ENCODE measurements around the gene TBCE. TPM values are rescaled to one million over a fixed set of nuclear protein-coding genes. Genes with fewer than 3 reads are reported as not detected.
"Not testable (repeated sequence)": the region's sequence is repeated elsewhere in the genome, so short reads cannot be mapped to it uniquely, and the experiment has no call there.

TBCE gene
- total and polyA plus RNA-seq, 2 experiments from 2014 or later, result 21.5 to 43.9 TPM

DNA sequence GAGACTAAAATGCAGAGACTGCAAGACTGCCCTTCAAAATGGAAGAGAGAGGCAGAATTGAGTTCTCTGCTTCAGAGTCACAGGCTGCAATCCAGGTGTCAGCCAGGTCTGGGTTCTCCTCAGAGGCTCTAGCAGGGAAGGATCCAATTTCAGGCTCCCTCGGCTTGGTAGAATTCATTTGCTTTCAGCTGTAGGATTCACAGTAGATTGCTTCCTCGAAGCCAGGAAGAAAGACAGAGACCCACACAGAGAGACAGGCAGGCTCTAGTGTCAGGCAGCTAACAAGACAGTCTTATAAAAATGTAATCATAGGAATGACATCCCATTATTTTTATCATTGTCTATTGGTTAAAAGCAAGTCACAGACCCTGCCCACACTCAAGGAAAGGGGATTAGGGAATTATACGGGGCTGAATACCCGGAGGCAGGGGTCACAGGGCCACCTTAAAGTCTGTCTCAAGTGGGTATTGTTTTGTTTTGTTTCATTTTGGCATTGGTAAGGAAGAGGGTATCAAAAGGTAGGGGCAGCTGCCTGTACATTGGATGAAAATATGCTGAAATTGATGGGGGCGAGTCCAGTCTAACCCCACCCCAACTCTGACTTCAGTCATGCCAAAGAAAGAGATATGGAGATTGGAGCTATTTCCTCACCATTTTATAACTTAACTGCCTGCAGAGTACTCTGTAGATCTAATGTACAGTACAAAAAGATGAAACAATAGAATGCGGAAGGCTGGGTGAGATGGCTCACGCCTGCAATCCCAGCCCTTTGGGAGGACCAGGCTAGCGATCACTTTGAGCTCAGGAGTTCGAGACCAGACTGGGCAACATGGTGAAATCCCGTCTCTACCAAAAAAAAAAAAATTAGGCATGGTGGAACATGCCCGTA is 9.5 kb upstream of the TBCE start:
- no peaks in the 10 kb centered on the region for H3K9me2 ChIP-seq (replicated peaks; ENCODE audit: insufficient read depth)
- H2AFZ ChIP-seq, result no peak overlapping the region
- no peak for TF ChIP-seq EZH2phosphoT487 (IDR thresholded peaks at IDR 0.05; ENCODE audit: low read depth, severe bottlenecking, unreplicated experiment)
- TF ChIP-seq, protein P1, sequence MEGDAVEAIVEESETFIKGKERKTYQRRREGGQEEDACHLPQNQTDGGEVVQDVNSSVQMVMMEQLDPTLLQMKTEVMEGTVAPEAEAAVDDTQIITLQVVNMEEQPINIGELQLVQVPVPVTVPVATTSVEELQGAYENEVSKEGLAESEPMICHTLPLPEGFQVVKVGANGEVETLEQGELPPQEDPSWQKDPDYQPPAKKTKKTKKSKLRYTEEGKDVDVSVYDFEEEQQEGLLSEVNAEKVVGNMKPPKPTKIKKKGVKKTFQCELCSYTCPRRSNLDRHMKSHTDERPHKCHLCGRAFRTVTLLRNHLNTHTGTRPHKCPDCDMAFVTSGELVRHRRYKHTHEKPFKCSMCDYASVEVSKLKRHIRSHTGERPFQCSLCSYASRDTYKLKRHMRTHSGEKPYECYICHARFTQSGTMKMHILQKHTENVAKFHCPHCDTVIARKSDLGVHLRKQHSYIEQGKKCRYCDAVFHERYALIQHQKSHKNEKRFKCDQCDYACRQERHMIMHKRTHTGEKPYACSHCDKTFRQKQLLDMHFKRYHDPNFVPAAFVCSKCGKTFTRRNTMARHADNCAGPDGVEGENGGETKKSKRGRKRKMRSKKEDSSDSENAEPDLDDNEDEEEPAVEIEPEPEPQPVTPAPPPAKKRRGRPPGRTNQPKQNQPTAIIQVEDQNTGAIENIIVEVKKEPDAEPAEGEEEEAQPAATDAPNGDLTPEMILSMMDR (IDR thresholded peaks at IDR 0.05; ENCODE audit: poor library complexity), result no peak
- no peak for TF ChIP-seq EZH2 (IDR thresholded peaks at IDR 0.05; ENCODE audit: borderline replicate concordance)
- H3K36me3 ChIP-seq (replicated peaks; ENCODE audit: insufficient read depth, low read depth), result no peaks in the 10 kb centered on the region
- H4K20me1 ChIP-seq (ENCODE audit: insufficient read depth, poor library complexity, severe bottlenecking), result no peaks in the 10 kb centered on the region
- H3K4me1 ChIP-seq (ENCODE audit: insufficient read depth), result no peaks in the 10 kb centered on the region
- no peak for DNase-seq (ENCODE audit: low spot score)
- no peaks in the 10 kb centered on the region for H3K79me2 ChIP-seq
- no peak overlapping the region for H3K4me2 ChIP-seq
- H3K4me3 ChIP-seq, result no peak overlapping the region
- no peaks in the 10 kb centered on the region for H3K27me3 ChIP-seq
- 71% methylated on average over 11 of the region's 11 CpGs for WGBS (ENCODE audit: low lambda C conversion rate, missing lambda C conversion rate)
- no peaks in the 10 kb centered on the region for H3K9me3 ChIP-seq (ENCODE audit: low read depth)
- H3K27ac ChIP-seq, result no peak overlapping the region

DNA sequence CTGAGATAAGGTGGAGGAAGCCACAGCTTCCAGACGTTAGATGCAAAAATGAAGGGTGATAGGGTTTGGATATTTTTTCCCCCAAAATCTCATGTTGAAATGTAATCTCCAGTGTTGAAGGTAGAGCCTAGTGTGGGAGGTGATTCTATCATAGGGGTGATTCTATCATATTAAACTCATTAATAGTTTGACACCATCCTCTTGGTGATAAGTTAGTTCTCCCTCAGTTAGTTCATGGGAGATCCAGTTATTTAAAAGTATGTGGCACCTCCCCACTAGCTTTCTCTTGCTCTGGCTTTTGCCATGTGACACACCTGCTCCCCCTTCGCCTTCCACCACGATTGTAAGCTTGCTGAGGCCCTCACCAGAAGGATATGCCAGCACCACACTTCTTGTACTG is 8.3 kb upstream of the TBCE start:
- no peak for TF ChIP-seq EZH2 (IDR thresholded peaks at IDR 0.05; ENCODE audit: borderline replicate concordance)
- no peak for TF ChIP-seq EZH2phosphoT487 (IDR thresholded peaks at IDR 0.05; ENCODE audit: low read depth, severe bottlenecking, unreplicated experiment)
- Histone ChIP-seq H3K36me3 (replicated peaks; ENCODE audit: insufficient read depth, low read depth) (no peaks in the 10 kb centered on the region), H2AFZ (no peak overlapping the region), H3K4me1 (ENCODE audit: insufficient read depth) (no peaks in the 10 kb centered on the region), H3K27ac (no peak overlapping the region), H3K4me2 (no peak overlapping the region), H3K9me3 (ENCODE audit: low read depth) (no peaks in the 10 kb centered on the region), H3K27me3 (no peaks in the 10 kb centered on the region), H3K9me2 (replicated peaks; ENCODE audit: insufficient read depth) (no peaks in the 10 kb centered on the region), H3K79me2 (no peaks in the 10 kb centered on the region), H3K4me3 (no peak overlapping the region), H4K20me1 (ENCODE audit: insufficient read depth, poor library complexity, severe bottlenecking) (no peaks in the 10 kb centered on the region)
- 86% methylated on average over 3 of the region's 3 CpGs for WGBS (ENCODE audit: low lambda C conversion rate, missing lambda C conversion rate)
- no peak for DNase-seq (ENCODE audit: low spot score)

DNA sequence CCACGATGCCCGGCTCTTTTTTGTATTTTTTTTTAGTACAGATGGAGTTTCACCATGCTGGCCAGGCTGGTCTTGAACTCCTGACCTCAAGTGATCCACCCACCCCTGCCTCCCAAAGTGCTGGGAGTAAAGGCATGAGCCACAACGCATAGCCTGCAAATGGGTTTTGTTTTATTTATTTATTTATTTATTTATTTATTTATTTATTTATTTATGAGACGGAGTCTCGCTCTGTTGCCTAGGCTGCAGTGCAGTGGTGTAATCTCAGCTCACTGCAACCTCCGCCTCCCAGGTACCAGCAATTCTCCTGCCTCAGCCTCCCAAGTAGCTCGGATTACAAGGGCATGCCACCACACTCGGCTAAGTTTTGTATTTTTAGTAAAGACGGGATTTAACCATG is 3.0 kb upstream of the TBCE start:
- H2AFZ ChIP-seq; H3K4me1 ChIP-seq (ENCODE audit: insufficient read depth); H3K9me3 ChIP-seq (ENCODE audit: low read depth); DNase-seq (ENCODE audit: low spot score); H3K27ac ChIP-seq; H4K20me1 ChIP-seq (ENCODE audit: insufficient read depth, poor library complexity, severe bottlenecking); H3K27me3 ChIP-seq; H3K4me2 ChIP-seq; H3K4me3 ChIP-seq; H3K36me3 ChIP-seq (replicated peaks; ENCODE audit: insufficient read depth, low read depth); H3K9me2 ChIP-seq (replicated peaks; ENCODE audit: insufficient read depth): not testable (repeated sequence)
- peaks cover 12% of the 10 kb centered on the region for H3K79me2 ChIP-seq
- WGBS (ENCODE audit: low lambda C conversion rate, missing lambda C conversion rate), result 96% methylated on average over 9 of the region's 9 CpGs

DNA sequence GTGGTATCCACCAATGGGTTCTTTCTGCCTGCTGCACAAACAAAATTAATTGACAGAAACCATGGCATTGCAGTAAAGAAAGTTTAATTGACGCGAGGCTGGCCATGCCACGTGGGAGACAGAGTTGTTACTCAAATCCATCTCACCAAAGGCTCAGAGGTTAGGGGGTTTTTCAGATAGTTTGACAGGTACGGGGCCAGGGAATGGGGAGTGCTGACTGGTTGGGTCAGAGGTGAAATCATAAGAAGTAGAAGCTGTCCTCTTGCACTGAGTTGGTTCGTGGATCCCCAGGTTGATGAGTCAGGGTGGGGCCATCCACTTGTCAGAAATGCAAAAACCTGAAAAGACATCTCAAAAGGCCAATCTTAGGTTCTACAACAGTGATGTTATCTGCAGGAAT is 941 bp upstream of the TBCE start:
- Histone ChIP-seq H4K20me1 (ENCODE audit: insufficient read depth, poor library complexity, severe bottlenecking) (no peaks in the 10 kb centered on the region), H3K9me3 (ENCODE audit: low read depth) (no peaks in the 10 kb centered on the region), H3K4me3 (no peak overlapping the region), H2AFZ (peak overlapping the region; percentile 72), H3K79me2 (peaks cover 33% of the 10 kb centered on the region), H3K27ac (peak overlapping the region; percentile 75), H3K27me3 (no peaks in the 10 kb centered on the region), H3K9me2 (replicated peaks; ENCODE audit: insufficient read depth) (no peaks in the 10 kb centered on the region), H3K4me2 (peak overlapping the region; percentile 77), H3K4me1 (ENCODE audit: insufficient read depth) (no peaks in the 10 kb centered on the region), H3K36me3 (replicated peaks; ENCODE audit: insufficient read depth, low read depth) (no peaks in the 10 kb centered on the region)
- no peak for TF ChIP-seq EZH2phosphoT487 (IDR thresholded peaks at IDR 0.05; ENCODE audit: low read depth, severe bottlenecking, unreplicated experiment)
- DNase-seq (ENCODE audit: low spot score), result no peak
- 79% methylated on average over 5 of the region's 5 CpGs for WGBS (ENCODE audit: low lambda C conversion rate, missing lambda C conversion rate)

DNA sequence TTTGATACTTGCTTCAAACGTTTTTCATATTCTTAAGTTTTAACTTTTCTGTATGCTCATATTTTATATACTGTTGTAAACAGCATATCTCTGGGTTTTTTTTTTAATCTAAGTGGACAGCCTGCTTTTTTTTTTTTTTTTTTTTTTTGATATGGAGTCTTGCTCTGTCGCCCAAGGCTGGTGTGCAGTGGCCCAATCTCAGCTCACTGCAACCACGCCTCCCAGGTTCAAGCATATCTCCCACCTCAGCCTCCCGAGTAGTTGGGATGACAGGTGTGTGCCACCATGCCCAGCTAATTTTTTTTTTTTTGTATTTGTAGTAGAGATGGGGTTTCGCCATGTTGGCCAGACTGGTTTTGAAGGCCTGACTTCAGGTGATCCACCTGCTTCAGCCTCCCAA is 1.2 kb downstream of the TBCE start:
- Histone ChIP-seq H3K9me2 (replicated peaks; ENCODE audit: insufficient read depth) (no peaks in the 10 kb centered on the region), H3K36me3 (replicated peaks; ENCODE audit: insufficient read depth, low read depth) (no peaks in the 10 kb centered on the region), H2AFZ (peak overlapping the region; percentile 67), H3K4me1 (ENCODE audit: insufficient read depth) (no peaks in the 10 kb centered on the region), H3K27me3 (no peaks in the 10 kb centered on the region), H4K20me1 (ENCODE audit: insufficient read depth, poor library complexity, severe bottlenecking) (no peaks in the 10 kb centered on the region), H3K4me3 (peak overlapping the region; percentile 24), H3K79me2 (peaks cover 52% of the 10 kb centered on the region), H3K9me3 (ENCODE audit: low read depth) (no peaks in the 10 kb centered on the region), H3K27ac (peak overlapping the region; percentile 86), H3K4me2 (peak overlapping the region; percentile 76)
- TF ChIP-seq, protein P1 (IDR thresholded peaks at IDR 0.05; ENCODE audit: poor library complexity), result no peak
- TF ChIP-seq EZH2phosphoT487 (IDR thresholded peaks at IDR 0.05; ENCODE audit: low read depth, severe bottlenecking, unreplicated experiment), result no peak
- no peak for TF ChIP-seq EZH2 (IDR thresholded peaks at IDR 0.05; ENCODE audit: borderline replicate concordance)
- 81% methylated on average over 5 of the region's 5 CpGs for WGBS (ENCODE audit: low lambda C conversion rate, missing lambda C conversion rate)
- no peak for DNase-seq (ENCODE audit: low spot score)

Measured in hepatocyte (in vitro differentiated cells).